Dedifferentiated amniotic fluid mesenchymal stem cell (primary cell): ENCODE results near the gene SPAG9.
A peak's percentile ranks its signal among the peaks of the same experiment; 100 is the strongest.

ENCODE experiments used
- DNase-seq: peaks from one replicate; pipeline ENCODE4 v3.0.0-alpha.2; 2016; ENCODE audit errors: extremely low spot score

Gene SPAG9

DNA sequence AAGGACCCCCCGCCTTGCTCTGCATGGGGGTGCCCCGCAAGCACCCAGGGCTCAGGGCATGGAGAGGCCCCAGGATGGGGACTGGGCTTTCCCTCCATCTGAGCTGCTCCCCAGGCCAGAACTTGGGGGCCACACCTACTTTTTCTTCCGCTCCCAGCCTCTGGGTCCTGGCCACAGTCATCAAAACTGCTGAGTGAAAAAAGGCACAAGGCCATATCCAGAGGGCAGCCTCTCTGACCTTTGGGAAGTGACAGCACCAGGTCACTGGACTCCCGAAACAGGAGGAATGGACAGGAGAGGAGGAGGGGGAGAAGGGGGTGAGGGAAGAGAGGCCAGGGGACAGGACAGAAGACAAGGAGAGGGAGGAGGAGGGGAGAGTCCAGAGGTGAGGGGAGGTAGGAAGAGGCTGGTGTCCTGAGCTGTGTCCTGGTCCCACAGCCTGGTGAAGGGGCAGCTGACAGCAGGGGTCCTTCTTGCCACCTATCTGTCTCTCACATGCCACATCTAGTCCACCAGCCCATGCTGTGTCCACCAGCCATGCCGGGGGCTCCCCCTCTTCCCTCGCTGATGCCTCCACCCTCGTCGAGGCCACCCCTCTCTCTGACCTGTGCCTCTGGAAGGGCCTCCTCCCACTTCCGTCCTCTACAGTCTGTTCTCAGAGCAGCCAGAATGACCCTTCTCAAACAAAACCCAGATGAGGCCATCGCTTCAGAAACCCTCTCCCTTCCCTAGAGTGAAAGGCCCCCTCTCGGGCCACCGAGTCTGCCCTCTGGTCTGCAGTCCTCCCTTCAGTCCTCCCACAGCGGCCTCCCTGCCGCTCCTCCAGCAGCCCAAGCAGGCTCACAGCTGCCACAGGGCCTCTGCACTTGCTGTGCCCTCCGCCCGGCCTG lies 180.6 kb downstream of the SPAG9 start:
- no peak for DNase-seq

DNA sequence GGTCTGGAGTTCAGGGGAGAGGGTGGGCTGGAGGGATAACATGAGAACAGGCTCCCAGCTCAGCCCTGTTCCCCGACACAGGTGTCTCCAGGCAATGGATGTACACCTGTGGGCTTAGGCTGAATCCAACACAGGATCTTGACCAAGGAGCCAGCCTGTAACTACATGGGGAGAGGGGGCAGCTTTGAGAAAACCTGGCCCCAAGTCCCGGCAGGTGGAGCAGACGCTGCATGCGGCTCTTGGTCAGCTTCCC lies 181.2 kb downstream of the SPAG9 start:
- DNase-seq, result no peak

- no peak for DNase-seq
Measured at GRCh38 chr17:50938821-50939541, 181.7 kb downstream of the SPAG9 start.

GRCh38 chr17:50935996-50936266 lies 184.7 kb downstream of the SPAG9 start:
- no peak for DNase-seq

DNA sequence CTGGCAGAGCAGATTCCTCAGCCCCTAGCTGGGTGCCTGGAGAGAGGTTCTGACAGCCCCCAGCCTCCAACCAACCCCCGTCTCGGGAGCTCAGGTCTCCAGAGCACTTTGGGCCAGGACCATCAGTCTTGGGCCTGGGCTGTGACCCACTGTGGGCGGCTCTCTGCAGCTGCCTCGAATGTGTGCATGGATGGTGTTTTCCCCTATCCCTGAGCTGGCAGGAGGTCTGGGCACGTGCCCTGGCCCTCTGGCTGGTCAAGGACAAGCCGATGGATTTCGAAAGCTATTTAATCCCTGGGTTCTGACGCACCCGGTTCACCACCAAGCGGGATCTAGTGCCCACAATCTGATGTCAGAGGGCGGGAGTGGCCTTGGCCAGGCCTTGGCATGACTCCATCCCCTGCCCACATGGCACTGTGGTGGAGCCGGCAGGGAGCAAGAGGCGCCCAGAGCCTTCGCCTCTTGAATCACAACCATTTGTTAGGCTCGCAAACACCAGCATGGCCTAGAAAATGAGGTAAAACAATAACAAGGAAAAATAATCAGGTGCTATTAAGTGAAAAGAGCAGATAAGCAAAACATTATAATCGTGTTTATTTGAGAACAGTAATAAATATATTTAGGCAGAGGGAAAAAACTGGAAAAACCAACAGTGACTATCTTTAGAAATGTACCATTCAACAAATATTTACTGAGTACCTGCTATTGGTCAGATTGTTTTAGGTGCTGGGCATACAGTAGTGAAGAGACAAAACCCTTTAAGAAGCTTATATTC lies 185.3 kb downstream of the SPAG9 start:
- no peak for DNase-seq

- no peak for DNase-seq
Measured at GRCh38 chr17:50934672-50935220, 185.9 kb downstream of the SPAG9 start.

GRCh38 chr17:50934161-50934560 lies 186.5 kb downstream of the SPAG9 start:
- no peak for DNase-seq

- peak; percentile 75 for DNase-seq
Measured at GRCh38 chr17:50931144-50931908, 189.3 kb downstream of the SPAG9 start.

GRCh38 chr17:50928646-50929045 lies 192.0 kb downstream of the SPAG9 start:
- no peak for DNase-seq

DNA sequence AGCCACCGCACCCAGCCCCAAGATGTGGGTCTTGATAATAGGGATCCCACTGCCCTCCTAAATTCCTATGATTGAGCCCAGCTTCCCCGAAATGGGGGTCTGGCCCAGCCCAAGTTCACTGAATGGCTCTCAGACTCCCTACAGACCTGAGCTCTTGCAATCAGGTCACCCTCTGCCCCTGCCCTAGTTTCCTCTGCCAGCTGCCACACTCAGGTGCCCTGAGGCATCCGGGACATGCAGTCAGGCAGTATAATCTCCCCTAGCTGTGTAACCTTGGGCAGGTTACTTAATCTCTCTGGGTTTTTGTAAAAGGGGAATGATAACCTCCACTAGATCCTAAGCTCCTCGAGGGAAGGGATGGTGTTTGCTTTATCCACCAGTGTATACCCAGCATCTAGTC lies 193.4 kb downstream of the SPAG9 start:
- DNase-seq, result no peak

DNA sequence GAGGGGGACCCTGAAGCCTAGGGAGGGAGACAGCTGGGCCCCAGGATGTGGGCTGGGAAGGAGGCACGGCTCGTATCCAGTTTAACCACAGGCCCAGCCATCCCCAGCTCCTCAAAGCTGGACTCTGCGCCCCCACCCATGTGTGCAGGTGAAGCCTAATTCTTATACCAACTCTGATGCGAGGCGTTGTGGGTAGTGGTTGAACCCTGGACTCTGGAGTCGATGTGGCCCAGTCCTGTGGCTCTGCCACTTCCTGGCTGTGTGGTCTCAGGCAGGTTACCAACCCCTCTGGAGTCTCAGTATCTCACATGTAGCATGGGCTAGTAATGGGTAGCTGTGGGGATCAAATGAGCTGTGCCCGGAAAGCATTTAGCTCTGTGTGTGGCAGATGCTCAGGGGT lies 194.1 kb downstream of the SPAG9 start:
- no peak for DNase-seq

GRCh38 chr17:50925296-50925891 lies 195.3 kb downstream of the SPAG9 start:
- no peak for DNase-seq

GRCh38 chr17:50924800-50925199 lies 195.9 kb downstream of the SPAG9 start:
- DNase-seq, result no peak

- no peak for DNase-seq
Measured at GRCh38 chr17:50924300-50924699, 196.4 kb downstream of the SPAG9 start.

GRCh38 chr17:50923611-50924010 lies 197.1 kb downstream of the SPAG9 start:
- DNase-seq, result no peak

DNA sequence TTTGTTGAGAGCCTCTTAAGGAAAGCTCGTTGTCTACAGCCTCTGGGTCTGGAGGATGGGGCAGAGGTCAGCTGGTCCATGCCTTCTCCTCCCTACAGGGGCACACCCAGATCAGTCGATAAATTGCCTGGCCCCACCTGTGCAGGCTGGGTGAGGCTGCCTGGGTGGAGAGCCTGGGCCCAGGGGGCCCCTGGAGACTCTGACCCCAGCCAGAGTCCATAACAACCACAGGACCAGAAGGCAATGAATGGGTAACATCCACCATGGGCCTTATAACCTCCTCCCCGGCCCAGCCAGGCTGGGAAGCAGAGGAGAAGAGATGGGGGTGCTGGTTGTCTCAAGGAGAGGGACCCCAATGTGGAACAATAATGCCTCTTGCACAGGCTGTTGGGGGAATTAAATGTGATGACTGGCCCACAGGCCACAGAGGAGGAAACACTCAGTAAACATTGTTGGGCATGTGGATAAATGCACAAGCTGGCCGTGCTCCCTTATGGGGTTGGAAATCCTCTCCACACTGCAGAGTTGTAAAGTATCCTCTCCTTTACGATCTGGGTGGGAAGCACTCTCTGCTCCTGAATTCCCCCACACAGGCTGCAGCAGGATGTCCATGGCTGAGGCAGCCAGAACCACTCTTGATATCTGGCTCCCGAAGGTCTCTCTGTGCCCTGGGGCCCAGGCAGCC lies 197.8 kb downstream of the SPAG9 start:
- no peak for DNase-seq

GRCh38 chr17:50922107-50922506 lies 198.6 kb downstream of the SPAG9 start:
- no peak for DNase-seq

- no peak for DNase-seq
Measured at GRCh38 chr17:50920891-50921586, 199.6 kb downstream of the SPAG9 start.

DNA sequence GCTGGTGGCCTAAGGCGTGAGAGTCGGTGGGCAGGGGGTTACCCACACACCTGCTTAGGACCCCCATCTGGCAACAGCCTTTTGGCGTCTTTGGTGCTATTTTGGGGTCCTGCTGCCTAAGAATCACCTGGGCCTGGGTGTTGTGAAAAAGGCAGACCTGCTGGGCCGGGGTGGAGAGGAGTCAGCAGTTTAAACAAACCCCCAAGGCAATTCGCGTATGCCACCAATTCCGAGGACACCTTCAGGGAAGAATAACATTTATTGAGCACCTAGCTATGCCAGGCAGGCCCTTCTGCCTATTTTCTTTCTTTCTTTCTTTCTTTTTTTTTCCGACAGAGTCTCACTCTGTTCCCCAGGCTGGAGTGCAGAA lies 200.6 kb downstream of the SPAG9 start:
- DNase-seq, result no peak

DNA sequence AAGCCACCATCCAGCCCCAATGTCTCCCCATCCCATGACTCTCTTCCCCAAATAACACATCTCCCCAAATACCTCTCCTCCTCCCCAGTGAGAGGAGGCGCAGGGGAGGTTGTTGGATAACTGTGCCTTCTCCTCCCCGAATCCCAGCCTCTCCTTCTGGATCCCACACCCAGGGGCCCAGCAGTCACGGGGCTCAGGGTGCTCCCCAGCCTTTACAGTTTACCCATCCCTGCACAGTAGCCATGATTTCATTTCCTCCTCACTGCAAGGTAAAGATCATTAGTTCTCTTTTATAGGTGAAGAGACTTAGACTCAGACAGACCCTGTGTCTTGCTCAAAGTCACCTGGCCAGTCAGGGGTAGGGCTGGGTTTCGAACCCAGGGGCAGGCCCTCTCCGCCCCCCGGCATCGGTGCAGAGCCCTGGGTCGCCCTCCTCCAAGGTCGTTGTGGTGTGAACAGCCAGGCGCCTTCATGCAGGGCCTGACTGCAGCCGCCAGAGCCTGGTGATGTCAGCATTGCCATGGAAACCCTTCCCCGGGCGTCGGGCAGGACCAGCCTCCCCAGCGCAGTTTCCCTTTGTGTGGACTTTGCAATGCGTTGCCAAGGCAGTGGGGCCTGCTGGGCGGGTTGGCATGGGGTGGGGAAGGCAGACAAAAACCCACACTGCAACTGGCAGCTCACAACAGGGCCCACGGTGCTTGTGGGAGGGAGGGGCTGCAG lies 201.2 kb downstream of the SPAG9 start:
- DNase-seq, result peak; percentile 81
